Measurements from ENCODE around the gene RCC2.
"Not testable (repeated sequence)": the region's sequence is repeated elsewhere in the genome, so short reads cannot be mapped to it uniquely, and the experiment has no call there.

The RCC2 gene

DNA sequence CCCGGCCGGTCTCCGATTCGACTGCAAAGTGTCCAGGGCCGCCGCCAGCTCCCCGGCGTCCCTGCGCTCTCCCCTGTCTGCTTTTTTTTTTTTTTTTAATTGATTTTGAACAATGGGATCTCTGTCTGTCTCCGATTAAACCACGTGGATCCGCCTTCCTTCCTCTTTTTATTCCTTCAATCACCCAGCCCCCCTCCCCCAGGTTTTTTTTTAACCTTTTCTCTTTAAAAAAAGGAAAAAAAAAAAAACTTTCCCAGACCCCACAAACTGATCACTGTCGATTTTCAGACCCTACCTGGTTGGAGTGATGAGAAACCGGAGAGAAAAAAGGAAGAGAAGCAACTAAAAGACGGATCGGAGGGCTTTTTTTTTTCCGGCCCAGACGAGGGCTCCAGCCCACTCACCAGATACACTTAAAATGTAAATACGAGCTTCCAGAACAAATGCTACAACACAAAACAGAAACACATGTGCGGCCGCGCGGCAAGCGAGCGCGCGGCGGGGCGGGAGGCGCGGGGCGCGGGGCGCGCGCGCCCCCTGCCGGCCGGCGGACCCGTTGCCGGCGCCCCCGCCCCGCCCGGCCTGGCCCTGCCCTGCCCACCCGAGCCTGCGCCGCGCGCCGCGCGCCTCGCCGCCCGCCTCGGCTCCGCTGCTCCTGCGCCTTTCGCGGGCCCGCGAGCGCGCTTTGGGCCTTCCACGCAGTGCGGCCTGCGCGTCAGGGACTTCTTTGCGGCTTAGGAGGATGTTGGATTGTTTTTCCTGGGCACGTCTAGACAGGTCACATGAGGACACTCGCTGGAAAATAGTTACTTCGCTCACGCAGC, at the start of gene RCC2:
Gene RCC2 (minus strand): TSS at position 428 of the 824 bp plus-strand sequence. CDS start 1,163 bp downstream, outside the sequence.
- no peak for DNase-seq (ENCODE audit: low read depth, low spot score)

GRCh38 chr1:17486242-17486641, 46.8 kb upstream of the RCC2 start:
- no peak for DNase-seq (ENCODE audit: low read depth, low spot score)

GRCh38 chr1:17485281-17485680, 45.8 kb upstream of the RCC2 start:
- DNase-seq (ENCODE audit: low read depth, low spot score) = no peak

DNA sequence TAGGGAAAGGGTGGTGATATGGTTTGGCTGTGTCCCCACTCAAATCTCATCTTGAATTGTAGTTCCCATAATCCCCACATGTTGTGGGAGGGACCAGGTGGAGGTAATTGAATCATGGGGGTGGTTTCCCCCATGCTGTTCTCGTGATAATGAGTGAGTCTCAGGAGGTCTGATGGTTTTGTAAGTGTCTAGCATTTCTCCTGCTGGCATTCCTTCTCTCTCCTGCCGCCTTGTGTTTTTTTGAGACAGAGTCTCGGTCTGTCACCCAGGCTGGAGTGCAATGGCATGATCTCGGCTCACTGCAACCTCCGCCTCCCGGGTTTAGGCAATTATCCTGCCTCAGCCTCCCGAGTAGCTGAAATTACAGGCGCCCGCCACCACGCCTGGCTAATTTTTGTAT, 42.5 kb upstream of the RCC2 start:
- not testable (repeated sequence) for DNase-seq (ENCODE audit: low read depth, low spot score)

GRCh38 chr1:17480846-17481245, 41.4 kb upstream of the RCC2 start:
- no peak for DNase-seq (ENCODE audit: low read depth, low spot score)

DNA sequence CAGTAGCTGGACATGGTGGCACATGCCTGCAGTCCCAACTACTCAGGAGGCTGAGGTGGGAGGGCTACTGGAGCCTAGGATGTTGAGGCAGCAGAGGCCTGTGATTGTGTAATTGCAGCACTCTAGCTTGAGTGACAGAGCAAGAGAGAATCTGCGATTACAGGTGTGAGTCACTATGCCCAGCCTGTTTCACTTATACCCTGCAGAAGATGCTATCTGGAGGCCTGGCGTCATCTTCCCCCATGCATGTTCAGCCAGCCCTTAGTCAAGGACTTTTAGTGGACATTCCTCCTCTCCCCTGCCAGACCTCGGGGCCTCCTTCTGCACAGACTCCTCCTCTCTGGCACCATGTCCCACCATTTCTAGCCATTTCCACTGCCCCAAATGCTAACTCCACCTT, 36.3 kb upstream of the RCC2 start:
- no peak for DNase-seq (ENCODE audit: low read depth, low spot score)

DNA sequence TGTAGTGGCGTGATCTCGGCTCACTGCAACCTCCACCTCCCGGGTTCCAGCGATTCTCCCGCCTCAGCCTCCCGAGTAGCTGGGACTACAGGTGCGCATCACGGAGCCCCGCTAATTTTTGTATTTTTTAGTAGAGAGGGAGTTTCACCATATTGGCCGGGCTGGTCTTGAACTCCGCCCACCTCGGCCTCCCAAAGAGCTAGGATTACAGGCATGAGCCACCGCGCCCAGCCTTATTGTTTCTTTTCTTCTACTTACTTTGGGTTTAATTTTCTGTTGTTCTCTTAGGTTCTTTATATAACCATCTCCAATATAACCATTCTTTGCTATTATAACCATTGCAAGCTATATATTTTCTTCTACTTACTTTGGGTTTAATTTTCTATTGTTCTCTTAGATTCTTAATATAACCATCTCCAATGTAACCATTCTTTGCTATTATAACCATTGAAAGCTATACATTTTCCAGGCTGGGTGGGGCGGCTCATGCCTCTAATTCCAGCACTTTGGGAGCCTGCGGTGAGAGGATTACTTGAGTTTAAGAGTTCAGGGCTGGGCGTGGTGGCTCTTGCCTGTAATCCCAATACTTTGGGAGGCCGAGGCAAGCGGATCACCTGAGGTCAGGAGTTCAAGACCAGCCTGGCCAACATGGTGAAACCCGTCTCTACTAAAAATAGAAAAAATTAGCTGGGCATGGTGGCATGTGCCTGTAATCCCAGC, 35.5 kb upstream of the RCC2 start:
- not testable (repeated sequence) for DNase-seq (ENCODE audit: low read depth, low spot score)

DNA sequence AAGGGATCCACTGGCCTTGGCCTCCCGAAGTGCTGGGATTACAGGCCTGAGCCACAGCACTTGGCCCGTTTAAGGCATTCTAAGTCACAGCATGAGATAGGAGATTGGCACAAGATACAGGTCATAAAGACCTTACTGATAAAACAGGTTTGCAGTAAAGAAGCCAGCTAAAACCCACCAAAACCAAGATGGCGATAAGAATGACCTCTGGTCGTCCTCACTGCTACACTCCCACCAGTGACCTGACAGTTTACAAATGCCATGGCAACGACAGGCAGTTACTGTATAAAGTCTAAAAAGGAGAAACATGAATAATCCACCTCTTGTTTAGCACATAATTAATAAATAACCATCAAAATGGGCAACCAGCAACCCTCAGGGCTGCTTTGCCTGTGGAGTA, 33.3 kb upstream of the RCC2 start:
- DNase-seq (ENCODE audit: low read depth, low spot score) = no peak

- DNase-seq (ENCODE audit: low read depth, low spot score) = no peak
These were observed 31.9 kb upstream of the RCC2 start for GRCh38 chr1:17471393-17471792.

DNA sequence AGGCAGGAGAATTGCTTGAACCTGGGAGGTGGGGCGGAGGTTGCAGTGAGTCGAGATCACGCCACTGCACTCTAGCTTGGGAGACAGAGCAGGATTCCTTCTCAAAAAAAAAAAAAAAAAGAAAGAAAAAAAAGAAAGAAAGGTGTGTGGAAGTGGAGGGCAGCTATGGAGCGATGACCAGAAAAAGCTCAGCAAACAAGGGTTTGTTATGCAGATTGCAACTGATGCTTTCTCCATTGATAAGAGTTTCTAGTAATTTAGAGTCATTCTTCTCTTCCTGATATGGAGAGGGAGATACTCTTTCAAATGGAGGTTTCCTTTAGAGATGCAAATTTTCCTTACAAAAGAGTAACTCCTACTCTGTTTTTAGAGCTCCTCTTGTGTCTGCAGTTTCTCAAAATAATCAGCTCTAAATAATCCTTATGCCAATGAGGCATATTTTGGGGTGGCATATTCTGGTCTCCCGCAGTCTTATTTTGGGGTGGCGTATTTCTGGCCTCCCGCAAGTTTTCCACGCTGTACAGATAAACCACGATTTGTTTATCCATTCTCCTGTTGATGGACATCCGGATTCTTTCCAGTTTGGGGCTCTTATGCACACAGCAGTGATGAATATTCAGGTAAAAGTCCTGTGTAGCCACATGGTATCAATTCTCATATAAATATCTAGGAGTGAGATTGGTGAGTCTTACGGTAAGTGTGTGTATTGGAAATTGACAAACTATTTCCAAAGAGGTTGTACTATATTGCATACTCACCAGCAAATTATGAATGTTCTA, 30.7 kb upstream of the RCC2 start:
- no peak for DNase-seq (ENCODE audit: low read depth, low spot score)

DNA sequence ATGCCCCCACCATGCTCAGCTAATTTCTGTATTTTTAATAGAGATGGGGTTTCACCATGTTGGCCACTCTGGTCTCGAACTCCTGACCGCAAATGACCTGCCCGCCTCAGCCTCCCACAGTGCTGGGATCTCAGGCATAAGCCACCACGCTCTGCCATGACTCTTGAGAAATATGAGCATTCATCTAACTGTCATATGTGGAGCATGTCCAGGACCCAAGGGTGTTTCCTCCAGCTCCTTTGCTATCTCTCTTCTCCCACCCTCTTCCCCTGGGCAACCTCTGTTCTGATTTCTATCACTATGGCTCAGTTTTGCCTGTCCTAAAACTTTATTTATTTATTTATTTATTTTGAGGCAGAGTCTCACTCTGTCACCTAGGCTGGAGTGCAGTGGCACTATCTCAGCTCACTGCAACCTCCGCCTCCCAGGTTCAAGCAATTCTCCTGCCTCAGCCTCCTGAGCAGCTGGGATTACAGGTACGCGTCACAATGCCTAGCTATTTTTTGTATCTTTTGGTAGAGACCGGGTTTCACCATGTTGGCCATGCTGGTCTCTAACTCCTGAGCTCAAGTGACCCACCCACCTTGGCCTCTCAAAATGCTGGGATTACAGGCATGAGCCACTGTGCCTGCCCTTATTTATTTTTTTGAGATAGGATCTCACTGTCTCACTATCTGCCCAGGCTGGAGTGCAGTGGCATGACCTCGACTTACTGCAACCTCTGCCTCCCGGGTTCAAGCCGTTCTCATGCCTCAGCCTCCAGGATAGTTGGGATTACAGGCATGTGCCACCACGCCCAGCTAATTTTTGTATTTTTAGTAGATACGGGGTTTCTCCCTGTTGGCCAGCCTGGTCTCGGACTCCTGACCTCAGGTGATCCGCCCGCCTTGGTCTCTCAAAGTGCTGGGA, 29.1 kb upstream of the RCC2 start:
- DNase-seq (ENCODE audit: low read depth, low spot score) = not testable (repeated sequence)

DNA sequence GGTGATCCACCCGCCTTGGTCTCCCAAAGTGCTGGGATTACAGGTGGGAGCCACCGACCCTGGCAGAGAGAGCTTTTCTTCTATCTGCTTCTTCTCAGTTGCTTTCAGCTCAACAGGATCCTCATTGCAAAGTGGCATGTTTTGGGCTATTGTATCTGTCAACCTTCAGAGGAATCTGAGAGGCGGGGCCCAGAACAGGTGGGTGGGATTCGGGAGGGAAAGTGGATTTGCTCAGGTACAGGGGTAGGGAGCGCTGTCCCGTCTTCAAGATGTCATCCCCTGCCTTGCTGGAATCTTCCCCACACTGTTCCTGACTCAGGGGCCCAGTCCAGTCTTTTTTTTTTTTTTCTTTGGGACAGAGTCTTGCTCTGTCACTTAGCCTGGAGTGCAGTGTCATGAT, 26.9 kb upstream of the RCC2 start:
- DNase-seq (ENCODE audit: low read depth, low spot score) = no peak

DNA sequence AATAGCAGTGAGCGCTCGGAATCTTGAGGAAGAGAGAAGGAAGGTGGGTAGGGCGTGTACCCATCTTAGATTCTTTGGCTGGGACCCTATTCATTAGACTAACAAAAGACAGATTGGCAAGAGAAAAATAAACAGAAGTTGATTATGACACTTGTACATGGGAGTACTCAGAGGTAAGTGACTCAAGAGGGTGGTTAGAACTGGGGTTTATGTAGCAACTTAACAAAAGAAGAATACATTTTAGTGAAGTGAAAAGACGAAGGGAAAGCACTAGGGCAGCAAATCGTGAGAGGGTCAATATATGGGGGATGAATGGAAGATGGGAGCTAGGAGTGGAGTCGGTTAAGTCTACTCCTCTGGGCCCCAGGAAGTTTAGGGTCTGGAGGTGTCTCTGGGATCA, 25.8 kb upstream of the RCC2 start:
- no peak for DNase-seq (ENCODE audit: low read depth, low spot score)

DNA sequence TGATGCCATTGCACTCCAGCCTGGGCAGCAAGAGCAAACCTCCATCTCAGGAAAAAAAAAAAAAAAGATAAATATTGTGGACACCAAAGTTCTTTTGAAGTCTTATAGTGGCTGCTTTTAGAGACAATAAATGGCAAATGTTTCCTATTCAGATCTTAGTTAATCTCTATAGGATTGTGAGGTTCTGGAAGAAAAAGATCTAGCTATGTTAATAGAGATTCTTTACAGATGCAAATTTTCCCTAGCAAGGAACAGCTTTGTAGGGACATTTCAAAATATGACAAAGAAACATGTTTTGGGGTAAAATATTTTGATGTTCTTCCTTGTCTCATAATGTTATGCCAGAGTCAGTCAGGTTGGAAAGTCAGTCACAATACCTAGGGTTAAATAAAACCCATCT, 24.5 kb upstream of the RCC2 start:
- no peak for DNase-seq (ENCODE audit: low read depth, low spot score)

- no peak for DNase-seq (ENCODE audit: low read depth, low spot score)
These were observed 23.2 kb upstream of the RCC2 start for GRCh38 chr1:17462669-17463068.

GRCh38 chr1:17460219-17460618, 20.7 kb upstream of the RCC2 start:
- DNase-seq (ENCODE audit: low read depth, low spot score) = no peak

DNA sequence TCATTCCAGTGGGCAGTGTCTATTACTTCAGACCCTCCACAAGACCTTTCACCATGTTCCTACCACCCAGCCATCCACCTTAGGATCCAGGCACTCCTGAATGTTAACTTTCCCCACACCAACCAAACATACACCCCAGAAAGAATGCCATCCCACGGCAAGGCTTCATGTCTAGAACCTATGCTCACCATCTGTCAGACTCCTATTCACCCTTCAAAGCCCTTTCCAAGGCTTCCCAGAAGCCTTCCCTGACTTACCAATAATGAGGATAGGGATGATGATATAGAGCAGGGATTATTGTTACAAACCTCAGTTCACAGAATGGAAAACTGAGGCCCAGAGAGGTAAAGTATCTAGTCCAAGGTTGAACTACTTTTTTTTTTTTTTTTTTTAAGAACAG, 19.3 kb upstream of the RCC2 start:
- no peak for DNase-seq (ENCODE audit: low read depth, low spot score)

GRCh38 chr1:17452686-17453085, 13.2 kb upstream of the RCC2 start:
- no peak for DNase-seq (ENCODE audit: low read depth, low spot score)

- not testable (repeated sequence) for DNase-seq (ENCODE audit: low read depth, low spot score)
These were observed 12.7 kb upstream of the RCC2 start for GRCh38 chr1:17452203-17452602.

GRCh38 chr1:17451731-17452130, 12.3 kb upstream of the RCC2 start:
- no peak for DNase-seq (ENCODE audit: low read depth, low spot score)

GRCh38 chr1:17447501-17447992, 8.1 kb upstream of the RCC2 start:
- DNase-seq (ENCODE audit: low read depth, low spot score) = no peak
